Glomerular endothelial cell (primary cell): ENCODE measurements around the gene SRD5A2. TPM values are rescaled to one million over a fixed set of nuclear protein-coding genes. Genes with fewer than 3 reads are reported as not detected.

Source experiments
- DNase-seq: peaks from one replicate; pipeline ENCODE4 v3.0.0-alpha.2; 2011; ENCODE audit warnings: low read depth, low spot score; ENCODE audit errors: extremely low read depth
- total RNA-seq: library from RNA; depleted of rRNA; stranded (reverse); fragments of >200 nt; gene quantifications from 2 replicates; pipeline ENCODE4 v1.2.3, GENCODE V29; 2015

Gene SRD5A2
- not detected in 2 replicates for total RNA-seq

GRCh38 chr2:31580321-31581117 lies at the start of gene SRD5A2:
Gene SRD5A2, minus strand, starts transcription at chr2:31580938. Its CDS starts 38 bp downstream, at chr2:31580900.
- no peak for DNase-seq

- no peak for DNase-seq
Measured at GRCh38 chr2:31606509-31606908, 25.8 kb upstream of the SRD5A2 start.

- DNase-seq: no peak
Measured at GRCh38 chr2:31598694-31599093, 18.0 kb upstream of the SRD5A2 start.

DNA sequence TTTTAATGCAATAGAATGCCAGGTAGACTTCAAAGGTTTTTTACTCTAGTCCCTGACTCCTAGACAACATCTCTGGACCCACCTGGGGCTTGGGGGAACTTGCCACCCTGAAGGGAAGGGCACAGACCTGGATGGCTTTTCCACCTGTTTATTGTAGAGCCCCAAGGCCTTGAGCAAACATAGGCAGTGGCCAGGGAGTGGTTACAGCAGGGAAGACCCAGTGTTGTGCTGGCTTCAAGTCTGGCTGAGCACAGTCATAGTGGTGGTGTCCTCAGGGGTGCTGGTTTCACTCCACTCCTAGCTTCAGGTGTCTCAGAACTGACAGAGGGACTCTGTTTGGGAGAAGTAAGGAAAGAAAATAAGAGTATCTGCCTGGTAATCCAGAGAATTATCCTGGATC lies 5.5 kb upstream of the SRD5A2 start:
- DNase-seq: no peak

GRCh38 chr2:31581124-31581795 lies 522 bp upstream of the SRD5A2 start:
- no peak for DNase-seq

DNA sequence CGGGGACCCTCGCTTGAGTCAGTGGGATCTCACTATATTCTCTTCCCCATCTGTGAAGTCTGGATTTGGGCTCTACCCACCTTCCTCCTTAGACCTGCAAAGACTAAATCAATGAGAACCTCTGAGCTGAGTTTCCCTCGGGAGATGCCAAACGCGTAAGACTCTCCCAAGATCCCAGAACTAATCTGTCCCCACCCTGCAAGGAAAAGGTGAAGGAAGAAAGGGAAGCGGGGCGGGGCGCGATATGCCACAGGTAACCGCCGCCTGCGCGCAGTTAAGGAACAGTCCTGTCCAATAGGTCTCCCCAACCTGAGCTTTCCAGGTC lies 780 bp downstream of the SRD5A2 start:
- no peak for DNase-seq

DNA sequence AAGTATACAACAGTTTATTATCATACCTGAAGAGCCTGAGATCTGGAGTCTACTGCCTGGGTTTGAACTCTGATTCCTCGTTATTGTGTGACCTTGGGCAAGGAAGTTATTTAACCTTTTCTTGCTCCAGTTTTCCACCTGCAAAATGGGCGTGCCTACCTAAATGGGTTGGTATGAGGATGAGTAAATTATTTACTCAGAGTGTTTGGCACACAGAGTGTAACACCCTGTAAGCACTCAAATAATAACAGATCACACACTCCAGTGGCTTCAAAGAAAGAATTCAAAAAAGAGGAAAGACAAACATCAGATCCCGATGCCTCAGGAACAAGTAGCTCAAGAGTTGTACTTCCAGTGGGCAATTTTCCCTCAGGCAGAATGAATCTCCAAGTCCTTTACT lies 2.4 kb downstream of the SRD5A2 start:
- DNase-seq: no peak

GRCh38 chr2:31577143-31577542 lies 3.6 kb downstream of the SRD5A2 start:
- DNase-seq: no peak

DNA sequence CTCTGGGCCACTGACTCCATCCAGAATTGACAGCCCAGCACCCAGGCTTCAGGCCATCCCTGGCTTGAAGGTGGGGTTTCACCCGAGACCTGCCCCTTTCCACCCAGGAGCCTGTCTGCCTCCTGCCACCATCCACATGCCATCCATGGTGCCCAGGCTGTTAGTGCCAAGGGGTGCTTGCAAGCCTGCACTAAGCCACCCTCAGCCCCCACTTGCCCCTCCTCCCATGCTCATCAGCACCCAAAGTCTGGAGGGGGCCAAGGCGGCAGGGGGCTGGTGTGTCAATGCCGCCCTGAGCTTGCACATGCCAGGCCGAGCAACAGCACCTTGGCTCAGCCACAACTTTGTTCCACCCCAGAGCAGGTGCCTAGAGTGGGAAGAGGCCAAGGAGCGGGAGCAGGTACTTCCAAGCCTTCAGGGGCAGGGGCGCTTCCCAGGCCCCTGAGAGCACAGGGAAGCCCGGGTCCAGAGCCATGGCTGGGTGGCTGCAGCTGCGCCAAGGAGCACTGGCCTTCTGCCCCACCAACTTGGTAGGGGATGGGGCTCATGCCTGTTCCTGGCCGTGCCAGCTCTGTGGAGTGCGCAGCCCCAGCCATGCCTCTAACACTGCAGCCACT lies 12.0 kb downstream of the SRD5A2 start:
- no peak for DNase-seq

- DNase-seq: no peak
Measured at GRCh38 chr2:31567679-31568078, 13.1 kb downstream of the SRD5A2 start.

- DNase-seq: no peak
Measured at GRCh38 chr2:31563273-31563839, 17.4 kb downstream of the SRD5A2 start.

DNA sequence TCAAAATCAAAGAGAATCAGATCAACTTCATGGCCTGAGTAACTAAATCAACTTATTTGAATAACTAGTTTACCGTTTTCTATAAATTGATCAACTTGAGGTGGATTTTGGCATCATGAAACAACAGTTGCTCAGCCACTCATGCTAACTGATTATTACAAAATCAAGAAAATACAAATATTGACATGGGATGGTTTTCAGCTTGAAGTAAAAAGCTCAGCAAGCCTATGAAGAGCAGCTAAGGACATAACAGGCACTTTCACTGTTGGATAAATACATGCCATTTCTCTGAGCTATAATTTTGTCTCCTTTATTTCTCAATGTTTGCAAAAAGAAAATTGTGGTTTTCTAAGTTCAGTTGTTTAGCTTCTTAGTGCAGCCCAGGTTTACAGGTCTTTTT lies 18.9 kb downstream of the SRD5A2 start:
- no peak for DNase-seq

DNA sequence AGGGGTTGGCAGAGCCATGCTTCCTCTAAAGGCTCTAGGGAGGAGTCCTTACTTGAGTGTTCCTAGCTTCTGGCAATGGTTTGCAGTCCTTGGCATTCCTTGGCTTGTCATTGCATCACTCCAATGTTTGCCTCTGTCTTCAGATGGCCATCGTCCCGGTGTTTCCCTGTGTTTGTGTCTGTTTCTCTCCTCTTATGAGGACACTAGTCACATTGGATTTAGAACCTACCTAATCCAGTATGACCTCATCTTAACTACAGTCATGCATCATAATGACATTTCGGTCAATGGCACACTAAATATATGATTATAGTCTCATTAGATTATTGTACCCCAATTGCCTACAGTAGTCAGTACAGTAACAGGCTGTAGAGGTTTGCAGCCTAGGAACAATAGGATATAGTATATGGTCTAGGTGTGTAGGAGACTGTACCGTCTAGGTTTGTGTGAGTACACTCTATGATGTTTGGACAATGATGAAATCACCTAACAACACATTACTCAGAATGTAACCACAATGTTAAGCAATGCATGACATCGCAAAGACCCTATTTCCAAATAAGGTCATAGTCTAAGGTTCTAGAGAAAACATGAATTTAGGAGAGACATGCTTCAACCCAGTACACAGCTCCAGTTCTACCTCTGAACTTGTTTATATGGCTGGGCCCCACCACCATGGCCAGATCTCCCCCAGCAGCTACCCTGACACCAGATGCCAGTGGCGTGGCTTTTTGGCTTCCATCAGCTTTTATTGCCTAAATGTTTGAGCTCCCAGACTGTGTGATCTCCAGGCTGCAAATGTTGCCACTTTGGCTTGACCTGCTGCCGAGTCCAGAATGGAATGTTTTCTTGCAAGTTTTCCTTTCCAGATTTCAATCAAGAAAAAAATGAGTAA lies 22.1 kb downstream of the SRD5A2 start:
- DNase-seq: no peak

DNA sequence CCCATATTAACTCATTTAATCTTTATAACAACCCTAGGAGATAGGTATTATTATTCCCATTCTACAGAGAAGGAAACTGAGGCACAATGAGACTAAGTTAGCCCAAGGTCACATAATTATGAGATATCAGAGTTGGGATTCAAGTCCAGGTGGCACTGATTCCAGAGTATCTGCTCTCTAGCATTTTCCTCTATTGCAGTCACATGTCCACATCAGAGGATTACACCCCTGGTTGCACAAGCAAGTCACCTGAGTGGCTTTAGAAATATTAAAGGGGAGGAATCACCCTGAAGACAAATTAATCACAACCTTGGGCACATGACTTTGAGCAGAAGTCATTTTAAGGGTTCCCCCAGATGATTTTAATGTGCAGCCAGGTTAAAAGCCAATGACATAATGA lies 23.8 kb downstream of the SRD5A2 start:
- no peak for DNase-seq

- DNase-seq: no peak
Measured at GRCh38 chr2:31555967-31556706, 24.6 kb downstream of the SRD5A2 start.

GRCh38 chr2:31553362-31553761 lies 27.4 kb downstream of the SRD5A2 start:
- DNase-seq: no peak

- no peak for DNase-seq
Measured at GRCh38 chr2:31547485-31547884, 33.3 kb downstream of the SRD5A2 start.

DNA sequence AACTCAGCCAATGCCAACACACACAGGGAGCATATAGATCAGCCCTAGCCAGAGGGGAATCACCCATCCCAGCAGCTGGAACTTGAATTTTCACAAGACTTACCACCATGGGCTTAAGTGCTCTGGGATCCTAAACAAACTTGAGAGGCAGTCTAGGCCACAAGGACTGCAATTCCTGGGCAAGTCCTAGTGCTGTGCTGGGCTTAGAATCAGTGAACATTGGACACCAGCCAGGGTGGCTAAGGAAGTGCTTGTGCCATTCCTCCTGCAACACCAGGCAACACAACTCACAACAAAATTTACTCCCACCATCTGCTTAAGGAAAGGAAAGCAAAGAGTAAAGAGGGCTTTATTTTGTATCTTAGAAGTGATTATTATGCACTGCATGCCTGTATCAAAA lies 38.9 kb downstream of the SRD5A2 start:
- no peak for DNase-seq

DNA sequence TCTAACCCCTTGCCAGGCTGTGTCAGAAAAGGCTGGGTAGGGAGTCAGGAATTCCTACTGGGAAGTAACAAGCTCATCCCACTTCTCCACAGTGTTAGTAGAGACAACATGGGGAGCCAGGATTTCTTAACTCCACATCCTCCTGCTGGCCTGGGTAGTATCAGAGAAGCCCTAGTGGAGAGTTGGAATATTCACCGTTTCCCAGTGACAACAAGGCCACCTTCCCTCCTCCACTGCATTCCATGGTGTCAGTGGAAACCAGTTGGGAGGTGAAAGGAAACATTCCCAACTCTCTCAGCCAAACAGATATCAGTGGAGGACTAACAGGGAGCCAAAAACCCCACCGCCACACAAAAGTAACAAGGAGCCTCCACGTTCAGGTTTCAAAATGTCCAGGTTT lies 41.2 kb downstream of the SRD5A2 start:
- DNase-seq: no peak

GRCh38 chr2:31535768-31536167 lies 45.0 kb downstream of the SRD5A2 start:
- no peak for DNase-seq
